ENCODE measurements around the gene CHST9.
A peak's percentile ranks its signal among the peaks of the same experiment; 100 is the strongest.

The CHST9 gene

DNA sequence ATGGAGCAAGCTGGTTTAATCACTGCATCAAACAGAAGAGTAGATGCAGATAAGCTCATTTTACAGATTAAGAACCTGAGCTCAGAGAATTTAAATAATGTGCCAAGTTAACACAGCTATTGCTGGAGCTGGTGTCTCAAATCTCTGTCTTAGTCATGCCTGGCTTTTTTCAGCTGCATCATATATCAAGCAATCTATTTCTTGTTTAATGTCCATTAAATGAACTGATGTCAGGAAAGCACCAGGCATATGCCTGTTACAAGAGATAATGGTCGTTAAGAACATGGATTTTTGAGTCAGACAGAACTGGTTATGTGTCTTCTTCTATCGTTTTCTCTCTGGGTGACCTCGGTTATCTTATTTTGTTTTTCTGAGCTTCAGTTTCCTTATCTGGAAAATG lies 259.8 kb downstream of the CHST9 start:
- no peak for DNase-seq

DNA sequence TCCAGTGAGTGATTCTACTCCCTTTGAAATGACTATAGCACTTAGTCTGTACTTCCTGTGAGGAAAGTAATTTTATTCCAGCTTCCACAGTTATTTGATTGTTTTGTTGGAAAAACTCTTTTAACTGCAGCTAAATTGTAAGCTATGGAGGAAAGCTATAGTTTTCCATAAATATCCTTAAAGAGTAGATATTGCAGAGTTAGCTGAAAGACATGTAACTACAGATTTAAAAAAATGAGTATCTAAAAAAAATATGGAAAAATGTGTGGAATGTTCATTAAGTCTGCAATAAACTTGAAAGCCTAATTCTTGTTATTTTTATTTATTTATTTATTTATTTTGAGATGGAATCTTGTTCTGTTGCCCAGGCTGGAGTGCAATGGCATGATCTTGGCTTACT lies 262.8 kb downstream of the CHST9 start:
- DNase-seq, result no peak

DNA sequence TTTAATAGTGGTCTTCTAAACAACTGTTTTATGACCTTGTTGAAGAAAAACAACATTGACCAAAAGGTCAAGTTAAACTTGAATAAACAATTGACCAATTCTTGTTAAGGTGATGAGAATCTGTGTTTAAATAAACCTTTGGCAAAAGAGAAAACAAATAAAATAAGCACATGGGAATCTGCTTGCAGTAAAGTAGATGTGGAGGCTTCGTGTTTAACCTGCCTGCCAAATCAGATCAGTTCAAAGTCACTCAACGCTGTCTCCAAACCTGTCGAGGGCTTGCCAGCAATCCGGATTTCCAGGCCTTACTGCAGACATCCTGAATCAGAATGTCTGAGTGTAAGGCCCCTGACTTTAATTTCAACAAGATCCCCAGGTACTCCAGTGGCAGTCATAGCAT lies 264.5 kb downstream of the CHST9 start:
- DNase-seq, result no peak

DNA sequence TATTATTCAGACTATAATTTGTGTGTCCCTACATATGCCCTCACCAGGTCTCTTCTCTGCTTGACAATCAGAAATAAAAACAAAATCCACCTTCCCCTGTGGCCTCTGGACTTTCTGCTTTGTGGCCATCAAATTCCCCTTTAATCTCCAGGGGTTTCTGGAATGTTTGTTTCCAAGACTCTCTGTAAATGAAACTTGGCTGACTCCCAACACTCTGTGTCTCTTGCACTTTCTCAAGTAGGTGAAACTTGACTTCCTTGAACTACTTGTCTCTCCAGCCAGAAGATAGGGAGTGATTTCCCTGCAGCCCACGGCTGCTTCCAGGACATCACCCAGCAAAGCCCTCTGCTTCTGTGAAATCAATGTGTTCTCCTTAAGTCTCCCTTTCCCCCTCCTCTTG lies 265.5 kb downstream of the CHST9 start:
- DNase-seq, result no peak

DNA sequence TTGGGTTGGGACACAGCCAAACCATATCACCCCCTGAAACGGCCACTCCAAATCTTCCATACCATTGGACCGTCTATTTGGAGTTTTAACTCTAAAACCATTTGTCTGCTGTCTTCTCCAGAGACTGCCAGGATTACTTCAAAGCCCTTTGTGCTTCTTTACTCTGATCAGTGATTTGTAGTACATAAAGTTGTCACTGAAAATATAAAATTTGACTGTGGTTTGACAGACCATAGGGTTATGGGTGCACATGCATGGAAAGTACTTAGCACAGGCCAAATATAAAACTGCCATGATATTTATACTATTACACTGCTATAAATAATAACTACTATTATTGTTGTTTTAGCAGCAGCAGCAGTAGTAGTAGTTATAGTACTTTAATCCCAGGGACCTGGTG lies 265.9 kb downstream of the CHST9 start:
- DNase-seq, result no peak

DNA sequence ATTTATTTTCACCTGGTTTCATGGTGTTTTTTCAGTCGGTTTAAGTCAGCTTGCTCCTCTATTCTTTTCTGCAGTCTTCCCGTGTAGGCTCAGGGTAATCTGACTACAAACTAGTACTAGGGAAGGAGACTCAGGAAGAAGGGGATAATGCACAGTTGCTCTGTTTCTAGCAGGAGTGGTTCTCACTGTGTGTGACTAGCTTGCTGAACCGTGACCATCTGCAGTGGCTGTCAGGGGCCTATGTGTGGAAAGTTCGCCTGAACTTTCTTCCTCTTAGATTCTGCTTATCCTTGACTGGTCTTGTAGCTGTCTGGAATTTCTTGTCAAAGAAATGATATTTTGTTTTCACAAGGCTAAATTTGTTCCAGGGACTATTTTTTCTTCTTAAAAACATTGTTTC lies 273.3 kb downstream of the CHST9 start:
- DNase-seq, result no peak

DNA sequence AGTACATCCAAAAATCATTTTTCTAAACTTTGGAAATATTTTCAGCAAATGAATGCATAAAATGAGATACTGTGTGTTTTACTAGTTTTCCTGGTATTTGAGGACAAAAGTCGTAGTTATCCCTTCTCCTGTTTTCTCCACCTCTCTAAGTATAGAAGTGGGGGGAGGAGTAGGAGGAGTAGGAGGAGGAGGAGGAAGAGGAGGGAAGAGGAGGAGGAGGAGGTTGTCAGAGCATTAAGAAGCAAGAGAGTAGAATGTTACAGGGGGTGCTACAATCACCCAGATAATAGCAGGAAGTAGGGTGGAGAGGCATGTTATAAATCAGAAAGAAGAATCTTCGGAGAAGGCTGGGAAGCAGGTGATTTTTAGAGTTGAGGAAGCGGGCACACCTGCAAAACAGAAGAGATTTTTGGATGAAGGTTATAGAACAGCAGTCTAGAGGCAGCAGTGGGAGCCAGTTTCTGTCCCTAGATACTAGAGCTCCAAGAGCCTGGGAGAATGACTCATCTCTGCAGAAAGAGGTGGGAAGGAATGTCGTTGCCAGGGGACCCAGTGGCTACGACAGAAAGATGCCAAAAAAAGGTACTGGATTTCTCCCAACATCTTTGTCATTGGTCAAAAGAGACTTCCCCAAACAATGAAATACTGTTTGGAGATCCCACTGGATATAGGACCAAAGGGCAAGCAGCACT lies 275.4 kb downstream of the CHST9 start:
- no peak for DNase-seq

DNA sequence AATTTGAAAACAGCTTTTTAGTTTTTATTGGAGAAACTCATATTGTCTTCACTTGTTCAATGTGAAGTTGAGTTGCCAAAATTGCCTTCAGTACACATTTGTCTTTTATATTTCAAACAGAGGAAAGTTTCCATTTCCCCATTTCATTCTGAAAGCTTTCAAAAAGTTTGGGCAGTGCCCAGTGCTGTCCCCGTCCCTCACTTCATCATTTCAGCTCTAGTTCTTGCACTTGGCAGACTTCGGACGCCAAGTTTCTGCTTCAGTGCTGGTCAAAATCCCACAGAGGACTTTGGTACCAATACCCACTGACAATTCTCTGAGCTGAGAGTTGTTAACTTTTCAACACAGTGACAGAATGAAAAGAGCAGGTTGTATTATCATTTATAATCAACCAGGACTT lies 276.2 kb downstream of the CHST9 start:
- no peak for DNase-seq

DNA sequence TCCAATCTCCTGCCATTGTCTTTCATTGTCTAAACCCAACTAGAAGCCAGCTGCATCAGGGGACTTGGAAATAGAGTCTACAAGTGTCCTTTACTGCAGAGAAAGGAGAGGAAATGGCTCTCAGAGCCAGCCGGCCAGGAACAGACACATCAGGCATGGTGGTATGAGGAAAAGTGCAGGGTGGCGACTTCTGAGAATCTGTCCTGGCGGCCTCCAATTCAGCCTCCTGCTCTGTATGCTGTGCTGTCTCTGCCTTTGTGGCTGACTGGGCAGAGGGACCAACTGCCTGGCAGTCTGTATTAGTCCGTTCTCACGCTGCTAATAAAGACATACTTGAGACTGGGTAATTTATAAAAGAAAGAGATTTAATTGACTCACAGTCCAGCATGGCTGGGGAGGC lies 282.8 kb downstream of the CHST9 start:
- no peak for DNase-seq

DNA sequence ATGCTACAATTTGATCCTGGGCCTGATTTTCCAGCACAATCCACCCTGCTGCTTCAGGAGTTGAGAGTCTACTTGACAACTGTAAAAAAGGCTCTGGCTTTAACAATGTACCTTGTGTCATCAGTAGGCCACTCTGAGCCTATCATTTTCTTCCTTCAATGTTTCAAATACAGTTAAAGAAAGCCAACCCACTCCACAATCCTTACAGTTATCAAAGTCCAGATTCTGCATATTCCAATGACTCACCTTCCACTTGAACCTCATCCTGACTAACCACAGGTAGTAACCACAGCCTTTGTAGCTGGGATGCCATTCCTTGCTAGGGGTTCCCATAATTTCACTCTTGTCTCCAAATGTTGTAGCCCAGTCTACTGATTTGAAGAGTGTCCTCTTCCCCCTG lies 284.1 kb downstream of the CHST9 start:
- no peak for DNase-seq

DNA sequence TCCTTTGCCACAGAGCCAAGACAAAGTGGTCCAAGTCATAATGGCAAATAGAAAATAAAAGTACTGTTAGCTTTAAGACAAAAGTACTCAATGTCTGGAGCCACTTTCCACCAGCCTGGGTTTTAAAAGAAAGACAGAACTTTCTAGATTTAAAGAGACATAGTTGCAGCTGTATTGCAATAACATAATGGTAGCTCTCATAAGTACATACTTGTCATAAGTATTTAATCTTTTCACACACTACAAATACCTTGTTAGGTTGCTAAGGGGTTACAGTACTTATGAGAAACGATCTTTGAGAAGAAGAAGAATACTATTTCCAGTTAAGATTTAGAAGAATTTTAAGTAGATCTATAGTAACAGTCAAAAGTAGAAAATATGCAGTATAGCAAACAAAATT lies 290.7 kb downstream of the CHST9 start:
- DNase-seq, result no peak

DNA sequence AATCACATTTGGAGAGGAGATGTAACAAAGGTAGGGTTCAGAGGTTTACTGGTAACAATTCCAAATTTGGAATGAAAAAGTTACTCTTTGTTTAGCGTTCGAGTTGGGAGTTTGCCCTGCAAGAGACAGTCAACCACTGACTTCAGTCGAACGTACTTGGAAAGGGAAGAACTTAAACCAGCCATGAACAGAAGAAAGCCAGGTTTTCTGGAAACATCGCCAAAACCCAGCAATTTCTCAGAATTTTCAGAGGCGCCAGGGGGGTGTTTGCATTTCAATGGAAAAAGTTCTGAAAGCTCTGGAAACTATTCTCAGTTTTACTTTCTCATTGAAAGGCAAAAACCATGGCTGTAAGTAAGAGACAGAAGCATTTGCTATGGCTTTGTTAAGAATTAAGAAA lies 291.1 kb downstream of the CHST9 start:
- DNase-seq, result no peak

DNA sequence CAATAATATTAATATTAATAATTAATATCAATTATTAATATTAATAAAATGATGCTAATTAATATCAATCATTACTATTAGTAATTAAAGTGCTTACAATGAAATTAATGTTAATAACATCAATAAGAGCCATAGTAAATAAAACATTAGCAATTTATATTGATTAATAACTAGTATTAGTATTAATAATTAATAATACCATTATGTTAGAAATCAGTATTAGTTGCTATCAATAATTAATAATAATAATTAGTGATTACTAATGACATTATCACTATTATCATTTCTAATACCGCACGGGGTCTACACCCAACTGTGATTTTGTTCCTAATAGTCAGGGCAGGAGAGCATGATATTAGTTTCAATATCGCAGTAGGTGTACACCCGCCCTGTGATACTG lies 296.8 kb downstream of the CHST9 start:
- DNase-seq, result no peak

DNA sequence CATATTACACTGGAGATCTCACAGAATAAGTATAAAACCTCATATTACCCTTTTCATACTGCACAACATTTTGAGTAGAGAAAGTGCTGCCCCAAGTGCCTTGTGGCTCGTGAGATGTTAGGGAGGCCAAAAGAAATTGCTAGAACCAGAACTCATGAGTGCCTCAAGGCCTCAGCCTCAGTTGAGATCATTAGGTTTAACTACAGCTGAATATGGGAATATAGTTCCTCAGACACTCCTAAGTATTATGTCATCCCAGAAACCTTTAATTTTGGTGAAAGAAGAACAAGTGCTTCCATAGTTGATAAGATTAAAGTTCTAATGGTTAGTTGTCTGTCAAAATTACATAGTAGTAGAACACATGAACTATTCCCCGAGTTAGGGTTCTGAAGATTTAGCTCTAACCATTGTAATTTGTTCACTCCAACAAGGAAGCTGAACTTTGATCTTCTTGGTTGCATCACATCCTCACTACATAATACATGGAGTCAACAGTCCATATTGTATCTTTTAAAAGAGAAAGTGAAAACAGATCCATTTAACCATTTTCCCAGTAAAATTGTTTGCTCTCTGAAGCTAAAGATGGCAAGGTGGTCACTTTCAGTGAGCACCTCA lies 310.0 kb downstream of the CHST9 start:
- DNase-seq, result no peak

DNA sequence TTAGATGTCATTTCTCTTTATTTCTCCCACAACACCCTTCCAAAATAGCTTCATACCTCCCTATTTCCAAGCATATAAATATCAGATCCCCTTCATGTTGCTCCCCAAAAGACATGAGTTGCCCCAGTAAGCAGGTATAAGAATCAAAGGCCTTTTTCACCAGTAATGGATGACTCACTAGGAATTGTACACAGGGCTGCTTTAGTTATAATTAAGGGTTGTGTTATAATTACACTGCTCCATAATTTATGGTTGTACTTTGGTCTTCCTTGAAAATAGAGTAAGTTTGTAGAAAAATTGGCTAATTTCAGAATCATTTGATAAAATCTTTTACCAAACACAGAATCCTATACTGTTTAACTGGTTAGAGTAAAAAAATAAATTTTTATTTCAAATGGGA lies 310.8 kb downstream of the CHST9 start:
- no peak for DNase-seq

DNA sequence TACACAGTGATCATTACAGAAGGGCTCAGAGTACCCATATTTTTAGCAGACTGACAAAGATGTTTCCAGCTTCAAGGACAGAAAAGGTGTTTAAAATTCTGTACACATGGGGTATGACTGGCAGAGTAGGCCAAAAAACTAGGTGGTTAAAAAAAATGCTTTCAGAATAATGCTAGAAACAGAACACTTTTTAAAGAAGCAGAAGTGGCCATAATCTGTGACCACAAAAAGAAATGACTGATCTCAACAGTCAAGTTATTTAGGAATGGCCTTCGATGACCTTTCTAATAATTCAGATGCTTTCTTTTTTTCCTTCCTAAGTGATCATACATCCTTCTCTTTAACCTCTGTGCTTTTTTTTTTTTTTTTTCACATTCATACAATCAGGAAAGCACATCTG lies 315.5 kb downstream of the CHST9 start:
- DNase-seq, result no peak

DNA sequence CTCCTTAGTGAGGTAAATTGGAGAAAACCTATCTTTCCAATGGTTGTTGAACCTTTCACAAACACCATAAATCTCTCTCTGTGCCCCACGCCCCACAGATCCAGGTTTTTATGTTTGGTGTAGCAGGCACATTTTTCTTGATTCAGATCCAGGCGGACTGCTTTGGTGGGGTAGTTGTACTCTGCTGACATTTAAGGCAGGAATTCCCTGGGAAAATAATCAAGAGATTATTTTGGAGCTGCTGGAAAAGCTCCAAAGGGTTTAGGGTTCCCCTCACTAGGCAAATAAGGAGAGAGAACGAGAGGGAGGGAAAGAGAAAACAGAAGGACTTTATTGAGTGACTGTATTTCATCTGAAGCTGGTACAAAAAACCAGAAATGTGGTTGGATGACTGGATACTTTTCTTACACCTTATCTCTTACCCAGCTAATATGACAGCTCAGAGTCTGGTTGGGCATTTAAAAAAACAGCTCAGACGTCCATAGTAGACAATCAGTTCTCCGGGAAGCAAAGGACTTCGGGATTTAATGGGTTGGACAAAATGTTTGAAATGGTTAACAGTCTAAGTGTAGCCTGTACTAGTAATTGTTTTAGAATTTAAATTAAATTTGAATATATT lies 316.0 kb downstream of the CHST9 start:
- no peak for DNase-seq

DNA sequence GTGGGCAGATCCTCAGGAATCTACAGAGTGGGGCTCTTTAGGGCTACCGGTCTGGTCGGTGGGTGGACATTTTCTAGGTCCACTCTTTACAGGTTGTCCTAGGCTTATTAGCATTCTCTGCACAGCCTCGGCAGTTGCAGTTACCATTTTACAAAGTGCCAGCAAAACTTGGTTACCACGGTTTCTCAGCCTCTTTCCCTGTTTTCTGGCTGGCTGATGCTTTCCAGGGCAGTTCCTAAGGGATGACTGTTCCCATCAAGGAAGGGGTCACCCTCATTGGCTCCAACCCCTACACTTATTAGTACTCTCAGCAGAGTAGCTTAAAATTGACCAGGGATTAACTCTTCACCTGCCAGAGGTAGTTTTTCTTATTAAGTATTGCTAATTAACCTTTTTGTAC lies 317.6 kb downstream of the CHST9 start:
- no peak for DNase-seq

DNA sequence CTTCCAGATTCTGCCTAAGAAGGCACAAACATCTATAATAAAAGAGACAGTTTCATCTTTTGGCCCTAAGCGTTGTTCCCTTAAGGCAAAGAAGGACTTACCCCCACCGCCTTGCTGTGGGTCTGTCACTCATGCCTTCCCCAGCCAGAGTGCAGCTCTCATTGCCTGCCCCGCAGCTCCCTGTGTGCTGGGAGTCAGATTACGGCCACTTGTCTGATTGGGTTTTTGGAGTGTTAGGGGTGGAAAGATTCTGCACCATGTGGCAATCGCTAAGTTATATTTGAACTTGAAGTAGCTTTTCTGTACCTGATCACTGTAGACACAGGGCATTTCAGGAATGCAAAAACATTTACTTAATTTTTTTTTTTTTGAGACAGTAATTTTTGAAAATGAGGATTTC lies 319.6 kb downstream of the CHST9 start, which contains the start of gene AQP4:
TSS of gene AQP4 (minus strand) at position 151 of the 400 bp plus-strand sequence. CDS start at position 133, 18 bp downstream.
- no peak for DNase-seq

DNA sequence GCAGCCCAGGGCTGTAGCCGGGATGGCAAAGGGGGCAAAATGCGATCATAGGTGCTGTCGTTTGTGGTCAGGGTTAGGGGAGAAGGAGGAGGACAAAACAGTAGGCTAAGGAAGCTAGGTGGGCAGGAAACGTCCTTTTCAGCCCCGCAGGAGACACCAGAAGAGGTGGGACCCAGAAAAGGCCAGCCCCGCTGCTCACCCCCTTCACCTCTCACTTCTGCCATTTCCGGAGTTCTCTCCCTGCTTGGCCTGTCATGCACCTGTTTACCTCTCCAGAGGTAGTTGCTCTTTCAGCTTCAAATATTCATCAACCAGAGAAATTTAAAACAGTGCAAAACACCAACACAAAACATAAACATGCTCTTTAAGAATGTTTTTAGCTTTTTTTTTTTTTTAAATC lies 320.4 kb downstream of the CHST9 start:
- DNase-seq, result no peak

DNA sequence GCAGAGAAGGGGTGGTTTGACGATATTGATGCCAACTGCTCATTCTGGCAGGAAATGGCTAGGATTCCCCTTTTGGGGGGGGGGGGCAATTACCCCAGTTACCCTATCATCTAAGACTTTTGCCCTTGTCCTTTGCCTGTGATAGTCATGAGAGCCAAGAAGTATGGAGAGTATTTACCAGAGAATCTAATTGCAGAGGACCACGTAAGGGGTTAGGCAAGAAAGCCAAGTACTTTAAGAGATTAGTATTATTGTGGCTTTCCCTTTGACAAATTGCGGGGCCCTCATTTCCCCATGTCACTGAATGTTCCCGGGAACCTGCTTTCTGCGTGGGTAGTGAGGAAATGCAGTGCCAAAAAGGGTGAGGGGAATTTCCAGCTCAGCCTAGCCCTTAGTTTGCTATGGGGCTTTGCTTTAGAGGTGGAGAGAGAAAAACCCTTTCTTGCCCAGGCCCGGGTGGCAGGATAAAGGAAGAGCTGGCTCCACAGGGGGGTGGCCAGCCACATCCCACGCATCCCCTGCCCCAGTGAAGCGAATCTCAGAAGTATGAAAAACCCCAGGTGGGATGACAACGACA lies 321.1 kb downstream of the CHST9 start:
- no peak for DNase-seq

DNA sequence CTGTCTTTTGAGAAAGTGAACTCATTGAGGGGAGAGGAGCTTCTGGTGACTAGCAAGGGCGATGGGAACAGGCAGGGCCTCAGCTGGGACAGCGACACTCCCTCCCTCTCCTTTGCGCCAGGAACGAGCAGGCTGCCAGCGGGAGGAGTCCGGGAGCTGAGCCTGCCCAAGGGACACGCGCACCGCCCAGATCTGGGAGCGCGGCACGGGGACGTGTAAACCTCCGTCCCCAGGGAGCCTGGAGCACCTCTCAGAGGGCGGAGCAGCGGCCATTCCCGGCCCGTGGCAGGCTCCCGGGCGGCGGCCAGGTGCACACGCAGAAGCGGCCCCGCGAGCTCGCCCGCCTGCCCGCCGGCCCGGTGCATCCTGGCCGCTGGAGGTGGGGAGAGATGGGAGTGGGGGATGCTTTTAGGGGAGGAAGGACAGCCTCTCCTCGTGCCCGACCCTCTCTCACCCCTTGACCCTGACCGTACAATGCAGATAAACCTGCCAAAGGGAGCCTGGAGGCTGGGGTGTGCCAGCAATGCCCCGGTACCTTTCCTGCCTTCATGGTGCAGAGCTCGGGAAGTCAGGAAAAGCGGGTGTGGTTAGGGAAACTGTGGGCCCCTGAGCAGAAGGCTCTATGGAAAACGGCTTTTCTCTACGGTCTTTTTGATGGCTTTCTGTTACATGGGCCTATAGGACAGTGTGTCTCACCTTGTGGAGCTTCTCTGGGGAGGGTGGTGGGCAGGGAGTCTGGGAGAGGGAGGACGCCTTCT lies 321.8 kb downstream of the CHST9 start:
- peak; percentile 39 to 42 for DNase-seq

DNA sequence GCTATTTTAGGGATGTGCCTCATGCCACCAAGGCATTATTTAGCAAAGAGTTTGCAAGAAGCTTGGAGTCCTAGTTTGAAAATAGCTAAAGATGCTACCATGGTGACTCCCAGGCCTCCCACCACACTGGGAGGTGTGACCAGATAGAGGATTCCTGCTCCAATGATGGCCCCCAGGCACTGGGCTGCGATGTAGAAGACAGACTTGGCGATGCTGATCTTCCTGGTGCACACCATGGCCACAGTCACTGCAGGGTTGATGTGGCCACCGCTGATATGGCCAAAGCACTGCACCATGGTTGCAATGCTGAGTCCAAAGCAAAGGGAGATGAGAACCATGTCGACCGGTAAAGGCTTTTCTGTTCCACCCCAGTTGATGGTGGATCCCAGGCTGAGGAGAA lies 323.0 kb downstream of the CHST9 start:
- no peak for DNase-seq
